Stomach (tissue), 4 donors: Measurements from ENCODE around the gene RC3H2.

Experiments used
- EP300 ChIP-seq: sonication (generic); formaldehyde crosslinking; IDR thresholded peaks from one replicate; pipeline ENCODE4 v1.6.1; 2017; ENCODE audit warnings: antibody characterized with exemption
- POLR2A ChIP-seq, 4 donors: fragments of 450-650 bp; IDR thresholded peaks; one replicate each; pipeline ENCODE4 v1.6.1; 2016; ENCODE audit warnings: antibody characterized with exemption in 4 of 4, control low read depth in 2 of 4, mild to moderate bottlenecking in 1 of 4, moderate library complexity in 1 of 4
- TF ChIP-seq, protein P1 (sequence below), 7 experiments: fragments of 450-650 bp in 4 of 7; fragments of 200-600 bp in 3 of 7; sonication (generic) in 3 of 7; IDR thresholded peaks; one replicate each; pipeline ENCODE4 v1.5.1; 2016 to 2019; ENCODE audit warnings: antibody characterized with exemption in 7 of 7, control low read depth in 2 of 7, mild to moderate bottlenecking in 1 of 7

DNA sequence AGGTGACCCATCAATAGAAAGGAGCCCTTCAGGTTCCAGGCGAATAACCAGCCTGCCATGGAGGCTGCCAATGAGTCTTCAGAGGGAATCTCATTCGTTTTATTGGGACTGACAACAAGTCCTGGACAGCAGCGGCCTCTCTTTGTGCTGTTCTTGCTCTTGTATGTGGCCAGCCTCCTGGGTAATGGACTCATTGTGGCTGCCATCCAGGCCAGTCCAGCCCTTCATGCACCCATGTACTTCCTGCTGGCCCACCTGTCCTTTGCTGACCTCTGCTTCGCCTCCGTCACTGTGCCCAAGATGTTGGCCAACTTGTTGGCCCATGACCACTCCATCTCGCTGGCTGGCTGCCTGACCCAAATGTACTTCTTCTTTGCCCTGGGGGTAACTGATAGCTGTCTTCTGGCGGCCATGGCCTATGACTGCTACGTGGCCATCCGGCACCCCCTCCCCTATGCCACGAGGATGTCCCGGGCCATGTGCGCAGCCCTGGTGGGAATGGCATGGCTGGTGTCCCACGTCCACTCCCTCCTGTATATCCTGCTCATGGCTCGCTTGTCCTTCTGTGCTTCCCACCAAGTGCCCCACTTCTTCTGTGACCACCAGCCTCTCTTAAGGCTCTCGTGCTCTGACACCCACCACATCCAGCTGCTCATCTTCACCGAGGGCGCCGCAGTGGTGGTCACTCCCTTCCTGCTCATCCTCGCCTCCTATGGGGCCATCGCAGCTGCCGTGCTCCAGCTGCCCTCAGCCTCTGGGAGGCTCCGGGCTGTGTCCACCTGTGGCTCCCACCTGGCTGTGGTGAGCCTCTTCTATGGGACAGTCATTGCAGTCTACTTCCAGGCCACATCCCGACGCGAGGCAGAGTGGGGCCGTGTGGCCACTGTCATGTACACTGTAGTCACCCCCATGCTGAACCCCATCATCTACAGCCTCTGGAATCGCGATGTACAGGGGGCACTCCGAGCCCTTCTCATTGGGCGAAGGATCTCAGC is 104.8 kb downstream of the RC3H2 start, which contains the start of gene OR1K1:
- TF ChIP-seq, protein P1, sequence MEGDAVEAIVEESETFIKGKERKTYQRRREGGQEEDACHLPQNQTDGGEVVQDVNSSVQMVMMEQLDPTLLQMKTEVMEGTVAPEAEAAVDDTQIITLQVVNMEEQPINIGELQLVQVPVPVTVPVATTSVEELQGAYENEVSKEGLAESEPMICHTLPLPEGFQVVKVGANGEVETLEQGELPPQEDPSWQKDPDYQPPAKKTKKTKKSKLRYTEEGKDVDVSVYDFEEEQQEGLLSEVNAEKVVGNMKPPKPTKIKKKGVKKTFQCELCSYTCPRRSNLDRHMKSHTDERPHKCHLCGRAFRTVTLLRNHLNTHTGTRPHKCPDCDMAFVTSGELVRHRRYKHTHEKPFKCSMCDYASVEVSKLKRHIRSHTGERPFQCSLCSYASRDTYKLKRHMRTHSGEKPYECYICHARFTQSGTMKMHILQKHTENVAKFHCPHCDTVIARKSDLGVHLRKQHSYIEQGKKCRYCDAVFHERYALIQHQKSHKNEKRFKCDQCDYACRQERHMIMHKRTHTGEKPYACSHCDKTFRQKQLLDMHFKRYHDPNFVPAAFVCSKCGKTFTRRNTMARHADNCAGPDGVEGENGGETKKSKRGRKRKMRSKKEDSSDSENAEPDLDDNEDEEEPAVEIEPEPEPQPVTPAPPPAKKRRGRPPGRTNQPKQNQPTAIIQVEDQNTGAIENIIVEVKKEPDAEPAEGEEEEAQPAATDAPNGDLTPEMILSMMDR (IDR thresholded peaks at IDR 0.05) = no peak
- TF ChIP-seq POLR2A (IDR thresholded peaks at IDR 0.05) = no peak
- TF ChIP-seq EP300 = no peak
